ENCODE results near the gene FER. TPM values are rescaled to one million over a fixed set of nuclear protein-coding genes. Genes with fewer than 3 reads are reported as not detected.

The FER gene
- total RNA-seq, 2 experiments from 2014 or later, result 9.0 to 9.8 TPM

DNA sequence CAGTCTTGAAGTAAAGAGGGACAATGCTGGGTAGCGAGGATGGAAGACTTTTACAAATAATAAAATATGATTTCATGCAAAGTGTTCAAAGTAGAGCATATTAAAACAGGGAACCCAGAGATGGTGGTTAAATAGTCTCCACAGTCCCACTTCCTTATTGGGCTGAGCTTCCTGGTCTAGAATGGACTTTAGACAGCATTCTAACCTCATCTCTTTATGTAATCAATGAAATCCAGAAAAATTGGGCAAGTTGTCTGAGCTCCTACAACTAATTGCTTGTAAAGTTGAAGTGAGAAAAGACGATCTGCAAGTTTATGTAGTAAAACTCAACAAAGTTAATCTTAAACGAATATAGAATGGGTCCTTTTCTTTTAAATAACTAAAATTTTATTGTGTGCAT is 333.2 kb downstream of the FER start:
- ATAC-seq (no peak), DNase-seq (no peak)
- Mint-ChIP-seq H3K4me1 (ENCODE audit: low read depth) (no peaks in the 10 kb centered on the region), H3K27me3 (no peaks in the 10 kb centered on the region), H3K4me3 (no peak overlapping the region), H3K9me3 (no peaks in the 10 kb centered on the region), H3K27ac (no peak overlapping the region), H3K36me3 (ENCODE audit: low read depth) (no peaks in the 10 kb centered on the region)
- CTCF ChIA-PET, result no interaction called here
- POLR2A ChIA-PET, result no interaction called here
- intact Hi-C loops (cut with micrococcal nuclease), result no loop called here
- TF ChIP-seq, protein P1, sequence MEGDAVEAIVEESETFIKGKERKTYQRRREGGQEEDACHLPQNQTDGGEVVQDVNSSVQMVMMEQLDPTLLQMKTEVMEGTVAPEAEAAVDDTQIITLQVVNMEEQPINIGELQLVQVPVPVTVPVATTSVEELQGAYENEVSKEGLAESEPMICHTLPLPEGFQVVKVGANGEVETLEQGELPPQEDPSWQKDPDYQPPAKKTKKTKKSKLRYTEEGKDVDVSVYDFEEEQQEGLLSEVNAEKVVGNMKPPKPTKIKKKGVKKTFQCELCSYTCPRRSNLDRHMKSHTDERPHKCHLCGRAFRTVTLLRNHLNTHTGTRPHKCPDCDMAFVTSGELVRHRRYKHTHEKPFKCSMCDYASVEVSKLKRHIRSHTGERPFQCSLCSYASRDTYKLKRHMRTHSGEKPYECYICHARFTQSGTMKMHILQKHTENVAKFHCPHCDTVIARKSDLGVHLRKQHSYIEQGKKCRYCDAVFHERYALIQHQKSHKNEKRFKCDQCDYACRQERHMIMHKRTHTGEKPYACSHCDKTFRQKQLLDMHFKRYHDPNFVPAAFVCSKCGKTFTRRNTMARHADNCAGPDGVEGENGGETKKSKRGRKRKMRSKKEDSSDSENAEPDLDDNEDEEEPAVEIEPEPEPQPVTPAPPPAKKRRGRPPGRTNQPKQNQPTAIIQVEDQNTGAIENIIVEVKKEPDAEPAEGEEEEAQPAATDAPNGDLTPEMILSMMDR (IDR thresholded peaks at IDR 0.05), result no peak

DNA sequence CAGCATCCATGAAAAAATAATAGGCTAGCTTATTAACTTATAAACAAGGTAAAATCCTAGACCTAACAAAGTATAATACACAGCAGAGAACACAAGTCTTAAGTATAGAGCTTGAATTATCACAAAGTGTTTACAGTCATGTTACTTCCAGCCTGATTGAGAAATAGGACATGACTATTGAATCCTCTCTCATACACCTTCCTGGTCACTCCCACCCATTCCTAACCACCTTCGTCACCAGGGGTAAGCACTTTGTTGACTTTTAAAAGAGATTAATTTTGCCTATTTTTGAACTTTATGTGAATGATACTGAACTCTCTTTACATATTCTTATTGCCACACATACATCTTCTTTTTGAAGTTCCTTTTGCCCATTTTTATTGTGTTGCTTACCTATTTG is 336.2 kb downstream of the FER start:
- H3K27ac Mint-ChIP-seq, result no peak overlapping the region
- H3K9me3 Mint-ChIP-seq, result no peaks in the 10 kb centered on the region
- TF ChIP-seq, protein P1 (IDR thresholded peaks at IDR 0.05), result no peak
- CTCF ChIA-PET, result no interaction called here
- ATAC-seq (no peak), DNase-seq (no peak)
- intact Hi-C loops (cut with micrococcal nuclease), result no loop called here
- H3K36me3 Mint-ChIP-seq (ENCODE audit: low read depth), result no peaks in the 10 kb centered on the region
- POLR2A ChIA-PET, result no interaction called here
- no peak overlapping the region for H3K4me3 Mint-ChIP-seq
- H3K4me1 Mint-ChIP-seq (ENCODE audit: low read depth), result no peaks in the 10 kb centered on the region
- no peaks in the 10 kb centered on the region for H3K27me3 Mint-ChIP-seq

DNA sequence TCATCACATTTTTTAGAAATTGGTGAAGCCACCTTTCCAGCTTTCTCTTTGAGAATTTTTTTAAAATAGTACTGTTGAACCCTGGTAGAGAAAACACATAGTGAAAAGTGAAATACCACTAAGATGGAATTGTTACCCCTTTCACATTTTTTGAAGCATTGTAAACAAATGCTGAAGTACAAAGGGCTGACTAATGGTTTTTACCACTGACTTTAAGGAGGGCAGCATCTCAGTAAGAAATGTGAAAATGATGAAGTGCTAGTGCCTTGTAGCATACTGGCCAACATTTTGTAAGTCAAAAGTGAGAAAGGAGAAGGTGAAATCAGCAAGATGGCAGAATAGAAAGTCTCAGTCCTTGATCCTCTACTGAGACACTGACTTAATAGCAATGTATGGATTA is 341.5 kb downstream of the FER start:
- Mint-ChIP-seq H3K4me3 (no peak overlapping the region), H3K4me1 (ENCODE audit: low read depth) (no peaks in the 10 kb centered on the region), H3K27me3 (no peaks in the 10 kb centered on the region), H3K36me3 (ENCODE audit: low read depth) (no peaks in the 10 kb centered on the region), H3K27ac (no peak overlapping the region), H3K9me3 (no peaks in the 10 kb centered on the region)
- CTCF ChIA-PET, result interaction anchor here (0.6 kb wide), 1 partner anchor 9 kb away, joined by 3 read pairs; no protein-coding TSS in a partner anchor
- POLR2A ChIA-PET, result no interaction called here
- DNase-seq (no peak), ATAC-seq (no peak)
- intact Hi-C loops (cut with micrococcal nuclease), result no loop called here
- TF ChIP-seq, protein P1 (IDR thresholded peaks at IDR 0.05), result no peak

DNA sequence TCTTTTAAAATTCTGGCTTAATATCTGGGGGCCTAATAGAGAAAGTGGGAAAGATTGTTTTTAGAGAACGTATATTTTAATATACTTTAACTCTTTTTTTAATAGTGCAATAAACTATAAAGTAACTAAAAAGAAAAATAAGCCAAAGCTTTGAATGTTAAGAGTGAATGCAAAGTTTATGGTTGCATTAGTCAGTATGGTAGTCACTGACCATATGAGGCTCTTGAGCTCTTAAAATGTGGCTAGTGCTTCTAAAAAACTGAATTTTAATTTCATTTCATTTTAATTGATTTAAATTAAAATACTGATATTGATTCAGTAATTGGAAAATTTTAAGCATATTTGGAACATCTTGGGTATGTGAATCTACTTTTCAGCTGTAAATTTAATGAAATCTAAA is 351.4 kb downstream of the FER start:
- H3K36me3 Mint-ChIP-seq (ENCODE audit: low read depth), result no peaks in the 10 kb centered on the region
- H3K4me3 Mint-ChIP-seq, result no peak overlapping the region
- TF ChIP-seq, protein P1 (IDR thresholded peaks at IDR 0.05), result no peak
- no peaks in the 10 kb centered on the region for H3K9me3 Mint-ChIP-seq
- intact Hi-C loops (cut with micrococcal nuclease), result no loop called here
- POLR2A ChIA-PET, result no interaction called here
- no peak overlapping the region for H3K27ac Mint-ChIP-seq
- CTCF ChIA-PET, result interaction anchor here (0.7 kb wide), 1 partner anchor 10 kb away, joined by 3 read pairs; no protein-coding TSS in a partner anchor
- DNase-seq (no peak), ATAC-seq (no peak)
- H3K27me3 Mint-ChIP-seq, result no peaks in the 10 kb centered on the region
- H3K4me1 Mint-ChIP-seq (ENCODE audit: low read depth), result no peaks in the 10 kb centered on the region

DNA sequence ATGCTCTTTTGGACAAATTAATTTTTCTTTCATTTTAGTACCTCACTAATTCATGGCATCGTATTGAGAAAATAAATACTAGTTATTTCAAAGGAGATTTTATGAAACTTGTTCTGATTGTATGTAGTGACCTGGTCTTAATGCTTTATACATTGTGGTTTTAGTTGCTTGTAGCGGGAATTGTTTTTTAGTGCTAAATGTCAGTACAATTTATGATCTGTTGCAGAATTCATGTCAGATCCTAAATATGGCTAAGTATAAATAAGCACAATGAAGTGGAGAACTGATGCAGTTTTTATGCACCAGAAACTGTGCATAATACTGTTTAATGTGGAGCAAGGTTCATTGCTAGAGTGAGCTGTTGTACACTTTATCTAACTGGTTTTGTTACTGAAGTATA is 353.3 kb downstream of the FER start:
- intact Hi-C loops (cut with micrococcal nuclease), result no loop called here
- H3K4me1 Mint-ChIP-seq (ENCODE audit: low read depth), result no peaks in the 10 kb centered on the region
- CTCF ChIA-PET, result no interaction called here
- no peaks in the 10 kb centered on the region for H3K36me3 Mint-ChIP-seq (ENCODE audit: low read depth)
- no peak overlapping the region for H3K27ac Mint-ChIP-seq
- no peak for DNase-seq
- TF ChIP-seq, protein P1 (IDR thresholded peaks at IDR 0.05), result no peak
- no peak for ATAC-seq
- H3K27me3 Mint-ChIP-seq, result no peaks in the 10 kb centered on the region
- no peaks in the 10 kb centered on the region for H3K9me3 Mint-ChIP-seq
- no peak overlapping the region for H3K4me3 Mint-ChIP-seq
- POLR2A ChIA-PET, result no interaction called here
